NCI-H2171 treated with DMSO at 0.1 percent for 48 hours (cell line): ENCODE results near the gene PYROXD2.

Experiments used
- DNase-seq: peaks from one replicate; lab custom pipeline; 2025; lab: John Stamatoyannopoulos, UW

PYROXD2 gene

DNA sequence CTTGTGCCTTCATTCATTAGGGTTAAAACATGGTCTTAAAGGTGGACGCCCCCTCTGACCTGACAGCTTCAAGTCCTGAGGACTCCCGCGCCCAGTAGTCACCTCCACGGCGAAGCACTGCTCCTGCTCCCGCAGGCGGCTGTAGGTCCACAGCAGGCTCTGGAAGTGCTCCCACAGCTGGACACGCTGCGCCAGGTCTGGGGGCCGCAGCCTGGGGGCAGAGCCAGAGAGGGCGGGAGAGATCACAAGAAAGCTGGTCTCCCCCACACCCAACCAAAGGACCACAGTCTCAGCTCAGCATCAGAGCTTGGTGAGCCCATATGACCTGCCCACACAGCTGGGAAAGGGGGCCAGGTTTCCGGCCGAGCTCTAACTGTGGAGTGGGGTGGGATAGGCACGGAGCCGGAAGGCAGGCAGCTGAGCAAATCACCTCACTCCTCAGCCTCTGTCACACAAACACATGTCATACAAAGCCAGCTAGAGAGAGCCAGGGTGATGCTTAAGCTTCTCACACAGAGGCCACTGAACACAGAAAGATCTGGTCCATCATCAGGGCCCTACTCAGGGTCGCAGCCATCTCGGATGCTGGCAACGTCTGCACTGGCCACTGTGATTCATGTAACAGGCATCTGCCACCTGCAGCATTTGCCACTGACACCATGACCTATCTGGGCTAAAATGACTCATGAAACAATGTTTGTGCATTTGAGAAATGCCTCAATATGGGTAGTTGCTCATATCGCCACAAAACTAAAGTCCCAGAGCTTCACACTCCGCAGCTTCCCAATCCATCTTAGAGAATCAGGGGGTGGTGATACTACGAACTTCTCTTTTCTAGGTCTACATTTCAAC is 19.1 kb upstream of the PYROXD2 start:
- DNase-seq, result no peak

GRCh38 chr10:98433371-98433770 is 18.4 kb upstream of the PYROXD2 start:
- DNase-seq, result no peak

- DNase-seq, result no peak
Observed at GRCh38 chr10:98432330-98432729, 17.3 kb upstream of the PYROXD2 start.

DNA sequence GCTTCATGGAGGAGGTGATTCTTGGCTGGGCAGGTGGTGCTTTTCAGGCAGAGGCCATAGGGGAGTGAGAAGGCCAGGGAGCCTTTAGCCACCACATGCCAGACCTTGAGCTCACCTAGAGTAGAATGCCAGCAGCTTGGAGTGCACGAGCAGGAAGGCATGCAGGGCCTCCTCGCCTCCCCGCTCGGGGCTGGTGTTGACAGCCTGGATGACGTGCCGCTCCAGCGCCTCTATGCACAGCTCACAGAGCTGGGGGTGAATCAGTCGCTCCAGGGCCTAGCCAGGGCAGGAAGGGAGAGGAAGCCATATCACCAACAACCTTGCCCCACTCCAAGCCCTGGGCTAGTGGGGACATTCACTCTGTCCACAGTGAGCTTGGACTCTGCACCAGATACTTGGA is 16.0 kb upstream of the PYROXD2 start:
- no peak for DNase-seq

DNA sequence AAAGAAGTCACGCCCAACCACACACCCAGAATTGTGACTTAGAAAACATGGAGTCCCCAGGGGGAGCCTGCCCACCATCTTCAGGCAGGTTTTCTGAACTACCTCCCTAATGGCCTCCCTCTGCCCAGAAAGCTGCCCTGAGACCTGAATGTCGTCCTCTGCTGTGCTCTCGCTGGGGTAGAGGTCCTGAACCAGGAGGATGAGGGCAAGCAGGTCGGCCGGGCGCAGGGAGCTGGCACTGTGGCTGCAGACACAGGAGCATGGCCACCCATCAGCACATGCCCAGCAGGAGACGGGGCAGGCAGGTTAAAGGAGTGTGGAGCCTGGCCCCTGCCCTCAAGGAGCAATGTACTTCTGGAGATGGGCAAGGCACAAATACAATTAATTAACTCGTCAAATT is 15.4 kb upstream of the PYROXD2 start:
- DNase-seq, result no peak

DNA sequence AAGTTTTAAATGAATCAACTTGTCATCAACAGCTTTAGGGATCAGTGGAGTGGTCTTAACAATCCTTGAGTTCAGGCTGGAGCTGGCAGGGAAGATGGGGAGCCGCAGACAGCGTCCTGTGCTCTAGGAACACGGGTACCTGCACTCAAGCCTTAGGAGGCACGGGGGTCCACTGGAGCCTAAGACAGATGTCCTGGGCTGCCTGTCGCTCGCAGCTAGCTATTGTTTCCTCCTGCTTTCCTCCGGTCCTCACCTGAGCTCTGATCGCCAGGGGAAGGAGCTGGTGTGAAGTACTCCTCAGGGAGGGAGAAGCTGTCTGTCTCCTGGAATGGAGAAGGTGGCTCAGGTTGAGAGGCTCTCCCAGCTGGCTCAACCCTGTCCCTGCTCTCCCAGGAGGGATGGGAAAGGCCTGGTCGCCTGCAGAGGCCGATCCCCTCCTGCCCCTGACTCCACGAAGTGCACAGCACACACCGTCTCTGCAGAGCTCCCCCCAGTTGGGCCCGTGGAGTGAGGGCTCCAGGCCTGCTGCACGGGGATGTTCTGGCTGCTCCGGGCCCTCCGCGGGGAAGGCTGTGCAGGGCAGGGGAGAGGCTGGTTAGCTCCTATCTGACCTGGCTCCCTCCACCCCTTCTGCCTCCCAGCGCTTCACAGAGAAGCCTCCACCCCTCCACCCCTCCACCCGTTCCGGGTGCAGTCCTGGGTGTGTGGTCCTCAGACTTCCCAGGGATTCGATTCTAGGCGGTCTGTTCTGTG is 14.5 kb upstream of the PYROXD2 start:
- DNase-seq, result no peak

- DNase-seq, result no peak
Observed at GRCh38 chr10:98427011-98427515, 12.1 kb upstream of the PYROXD2 start.

- no peak for DNase-seq
Observed at GRCh38 chr10:98425511-98426352, 10.8 kb upstream of the PYROXD2 start.

DNA sequence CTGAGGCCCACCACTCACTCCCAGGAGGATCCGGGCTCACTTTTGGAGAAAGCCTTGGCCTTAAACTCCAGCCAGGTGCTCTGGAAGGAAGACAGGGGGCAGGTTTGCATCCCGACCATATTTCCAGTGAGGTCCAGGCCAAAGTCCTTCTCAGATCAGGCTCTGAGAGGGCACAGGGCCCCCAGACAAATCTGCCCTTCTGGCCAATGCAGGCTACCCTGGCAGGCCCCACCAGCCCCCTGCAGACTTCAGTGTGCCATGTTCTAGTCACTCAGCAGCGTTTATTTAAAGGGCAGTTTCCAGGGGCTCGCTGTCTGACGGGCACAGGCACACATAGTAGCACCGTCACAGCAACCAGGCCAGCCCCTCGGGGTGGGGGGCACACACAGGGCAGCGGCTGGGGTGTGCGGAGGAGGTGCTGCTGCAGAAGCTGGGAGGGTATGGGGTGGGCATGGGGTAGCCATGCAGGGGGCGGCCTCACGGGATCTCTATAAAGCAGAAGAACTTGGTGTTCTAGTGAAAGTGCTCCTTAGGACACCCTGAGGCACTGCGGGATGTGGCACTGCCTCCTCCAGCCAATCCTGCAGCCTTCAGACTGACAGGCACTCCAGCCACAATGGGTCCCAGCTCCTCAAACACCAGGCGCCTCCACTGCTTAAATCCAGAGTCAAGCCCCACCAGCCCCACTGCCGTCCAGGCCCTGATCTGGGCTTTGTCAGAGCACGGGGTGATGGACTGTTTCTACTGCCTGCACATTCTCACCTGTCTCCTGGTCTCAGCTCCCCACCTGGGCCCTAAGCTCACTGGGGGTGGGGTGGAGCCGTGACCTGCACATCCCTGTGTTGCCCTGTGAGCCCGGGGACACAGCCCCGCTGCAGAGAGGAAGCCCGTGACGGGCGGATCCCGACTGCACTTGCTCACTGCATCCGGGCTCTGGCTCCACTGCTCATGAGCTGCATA is 9.6 kb upstream of the PYROXD2 start:
- no peak for DNase-seq

GRCh38 chr10:98423691-98424120 is 8.7 kb upstream of the PYROXD2 start:
- DNase-seq, result no peak

GRCh38 chr10:98422182-98422581 is 7.2 kb upstream of the PYROXD2 start:
- DNase-seq, result no peak

- no peak for DNase-seq
Observed at GRCh38 chr10:98420786-98421185, 5.8 kb upstream of the PYROXD2 start.

DNA sequence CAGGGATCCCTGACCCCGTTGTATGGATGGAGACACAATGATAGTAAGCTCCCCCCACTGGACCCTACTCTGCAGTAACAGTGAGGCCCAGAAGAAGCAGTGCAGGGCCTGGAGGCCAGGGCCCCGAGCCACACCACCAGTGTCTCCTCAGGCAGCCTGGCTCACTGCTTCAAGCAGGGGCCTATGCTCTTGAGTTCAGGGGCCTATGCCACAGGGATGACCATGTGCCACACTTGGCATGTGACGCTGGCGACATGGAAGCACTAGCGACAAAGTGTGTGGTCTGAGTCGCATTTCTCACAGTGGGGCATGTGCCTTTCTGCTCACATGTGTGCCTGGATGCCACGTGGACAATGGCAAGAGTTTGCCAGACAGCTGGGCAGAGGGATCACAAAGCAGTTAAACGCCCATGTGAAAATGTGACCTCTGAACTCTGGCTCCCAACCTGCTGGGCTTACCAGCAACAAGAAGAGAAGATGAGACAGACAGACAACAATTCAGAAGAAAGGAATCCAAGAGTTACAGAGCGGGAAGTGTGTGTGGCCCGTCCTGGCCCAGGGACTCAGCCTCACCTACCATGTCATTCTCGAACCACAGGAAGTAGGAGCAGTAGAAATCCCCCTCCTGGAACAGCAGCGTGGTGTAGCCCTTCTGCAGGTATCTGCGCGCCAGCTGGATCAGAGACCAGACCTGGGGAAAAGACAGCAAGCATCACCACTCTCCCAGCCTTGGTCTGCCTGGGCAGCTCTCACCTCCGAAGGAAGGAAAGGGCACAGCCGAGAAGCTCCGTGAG is 4.7 kb upstream of the PYROXD2 start:
- DNase-seq, result no peak

- DNase-seq, result no peak
Observed at GRCh38 chr10:98418665-98419468, 3.9 kb upstream of the PYROXD2 start.

DNA sequence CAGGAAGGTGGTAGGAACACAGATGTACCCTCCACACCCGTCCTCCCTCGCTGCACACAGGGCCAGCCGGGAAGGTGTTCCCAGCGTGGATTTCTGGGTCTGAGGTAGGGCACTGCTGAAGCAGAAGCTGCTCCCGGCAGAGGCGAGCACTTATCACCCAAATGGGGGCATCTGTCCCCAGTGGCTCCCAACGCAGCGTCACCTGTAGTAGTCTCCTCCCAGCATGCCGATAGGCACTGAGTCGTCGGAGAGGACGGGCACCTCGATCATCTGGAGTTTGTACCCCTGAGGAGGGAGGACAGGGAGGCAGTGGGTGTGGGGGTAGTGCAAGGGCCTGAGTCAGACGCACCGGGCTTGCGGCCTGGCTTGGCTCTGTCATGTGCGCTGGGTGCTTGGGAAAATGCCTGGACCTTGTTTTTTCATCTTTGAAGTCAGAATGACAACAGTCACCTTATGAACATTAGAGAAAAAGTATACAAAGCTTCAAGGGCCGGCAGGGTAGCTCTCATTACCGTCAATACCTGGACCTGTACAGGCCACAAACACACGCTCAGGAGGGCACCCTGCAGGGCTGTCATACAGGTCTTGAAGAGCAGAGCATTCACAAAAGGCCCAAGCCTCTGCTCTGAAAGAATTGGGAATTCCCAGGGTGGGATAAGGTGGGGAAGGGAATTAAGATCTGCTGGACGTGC is 3.1 kb upstream of the PYROXD2 start:
- DNase-seq, result no peak

GRCh38 chr10:98417481-98417959 is 2.5 kb upstream of the PYROXD2 start:
- DNase-seq, result no peak

DNA sequence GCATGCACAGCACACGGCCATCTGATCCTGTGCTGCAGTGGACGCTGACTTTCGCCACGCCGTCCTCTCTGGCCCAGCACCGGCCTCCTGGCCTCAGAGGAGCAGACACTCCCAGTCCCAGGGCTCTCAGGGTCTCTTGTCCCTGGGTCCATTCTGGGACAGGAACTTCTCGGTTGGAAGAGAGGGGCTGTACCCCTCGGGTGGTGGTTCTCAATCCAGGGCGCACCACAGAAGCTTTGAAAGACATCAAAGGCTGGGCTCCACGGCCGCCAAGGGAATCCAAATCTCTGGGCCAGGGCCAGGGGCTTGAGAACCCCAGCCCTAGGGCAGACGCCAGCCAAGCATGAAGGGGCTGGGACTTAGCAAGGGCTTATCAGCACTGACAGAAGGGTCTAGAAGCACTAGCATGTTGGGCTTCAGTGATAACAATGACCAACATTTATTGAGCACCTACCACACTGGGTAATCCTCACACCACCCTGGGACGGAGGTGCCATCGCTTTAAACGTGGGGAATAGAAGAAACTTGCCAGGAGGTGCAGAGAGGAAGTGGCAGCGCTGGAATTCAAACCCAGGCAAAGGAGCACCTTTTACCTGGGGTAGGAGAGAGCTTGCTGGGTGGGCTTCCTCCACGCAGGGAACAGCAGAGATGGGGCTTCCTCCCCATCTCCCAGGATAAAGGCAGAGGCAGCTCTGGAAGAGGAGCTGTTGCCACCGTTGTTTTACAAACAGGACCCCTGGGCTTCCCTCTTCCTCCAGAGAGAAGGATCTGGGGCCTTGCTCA is 1.8 kb upstream of the PYROXD2 start:
- no peak for DNase-seq

DNA sequence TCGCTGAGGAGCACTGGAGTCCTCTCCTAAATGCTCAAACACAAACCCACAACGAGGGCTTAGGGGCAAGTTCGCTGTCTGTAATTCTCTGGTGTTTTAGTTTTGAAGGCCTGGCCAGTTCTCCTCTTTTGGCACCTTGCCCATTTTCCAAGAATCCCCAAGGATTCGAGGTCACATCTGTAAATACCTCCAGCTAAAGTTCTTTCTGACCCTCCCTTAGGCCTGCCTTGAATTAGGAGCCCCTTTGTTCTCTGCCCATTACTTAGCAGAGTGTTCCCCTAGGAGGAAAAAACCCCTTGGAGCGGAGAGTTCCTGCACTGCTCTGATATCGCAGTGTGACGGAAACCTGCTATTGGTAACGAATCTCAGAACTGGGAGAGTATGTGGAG is 743 bp upstream of the PYROXD2 start:
- DNase-seq, result no peak
